KG1 (cell line): ENCODE measurements around the gene ZNF248.
"Not testable (repeated sequence)": the region's sequence is repeated elsewhere in the genome, so short reads cannot be mapped to it uniquely, and the experiment has no call there.

Experiments used
- DNase-seq: peaks from one replicate; lab custom pipeline; 2025; lab: John Stamatoyannopoulos, UW

ZNF248 gene

GRCh38 chr10:37739181-37739580, 118.2 kb downstream of the ZNF248 start:
- DNase-seq, result no peak

DNA sequence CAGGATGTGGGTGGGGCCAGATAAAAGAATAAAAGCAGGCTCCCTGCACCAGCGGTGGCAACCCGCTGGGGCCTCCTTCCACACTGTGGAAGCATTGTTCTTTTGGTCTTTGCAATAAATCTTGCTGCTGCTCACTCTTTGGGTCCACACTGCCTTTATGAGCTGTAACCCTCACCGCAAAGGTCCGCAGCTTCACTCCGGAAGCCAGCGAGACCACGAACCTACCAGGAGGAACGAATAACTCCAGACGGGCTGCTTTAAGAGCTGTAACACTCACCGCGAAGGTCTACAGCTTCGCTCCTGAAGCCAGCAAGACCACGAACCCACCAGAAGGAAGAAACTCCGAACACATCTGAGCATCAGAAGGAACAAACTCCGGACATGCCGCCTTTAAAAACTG, 119.2 kb downstream of the ZNF248 start:
- DNase-seq, result not testable (repeated sequence)

GRCh38 chr10:37737336-37737735, 120.1 kb downstream of the ZNF248 start:
- no peak for DNase-seq

DNA sequence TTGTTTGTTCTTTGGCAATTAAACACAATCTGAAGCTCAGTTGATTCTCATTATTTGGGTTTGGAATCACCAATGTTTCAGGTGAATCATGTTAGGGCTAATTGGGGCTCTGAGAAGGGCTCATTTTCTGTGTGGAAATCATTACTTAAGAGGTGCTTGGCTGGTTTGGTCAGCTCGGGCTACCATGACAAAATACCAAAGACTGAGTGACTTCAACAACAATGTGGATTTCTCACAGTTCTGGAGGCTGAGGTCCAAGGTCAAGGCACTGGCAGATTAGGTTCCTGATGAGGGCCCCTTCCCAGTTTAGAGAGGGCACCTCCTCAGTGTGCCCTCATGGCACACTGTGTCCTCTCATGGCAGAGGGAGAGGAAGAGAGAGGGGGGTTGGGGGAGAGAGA, 121.3 kb downstream of the ZNF248 start:
- no peak for DNase-seq

DNA sequence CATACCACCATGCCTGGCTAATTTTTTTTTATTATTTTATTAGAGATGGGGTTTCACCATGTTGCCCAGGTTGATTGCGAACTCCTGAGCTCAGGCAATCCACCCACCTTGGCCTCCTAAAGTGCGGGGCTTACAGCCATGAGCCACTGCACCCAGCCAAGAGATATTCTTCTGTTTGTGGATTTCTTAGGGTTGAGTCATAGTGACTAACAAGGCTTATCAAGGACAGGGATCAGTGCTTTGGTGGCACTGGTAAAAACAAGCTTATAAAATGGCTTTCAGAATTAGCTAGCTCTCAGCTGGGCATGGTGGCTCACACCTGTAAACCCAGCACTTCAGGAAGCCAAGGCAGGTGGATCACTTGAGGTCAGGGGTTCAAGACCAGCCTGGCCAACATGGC, 122.4 kb downstream of the ZNF248 start:
- DNase-seq, result no peak
